WTC11 (cell line): ENCODE results near the gene TNFAIP8L3. TPM values are rescaled to one million over a fixed set of nuclear protein-coding genes. Genes with fewer than 3 reads are reported as not detected.

ENCODE experiments used
- ATAC-seq: fragments of 200-7000 bp; cut with Tn5 transposase; 2 replicates; pipeline ENCODE4 v1.10.0; 2021; ENCODE audit warnings: mild to moderate bottlenecking, moderate library complexity
- CTCF ChIA-PET: fragments of 300-600 bp; sonication (Branson Sonifier 250); formaldehyde crosslinking; loops from one replicate; lab custom pipeline; 2021; ENCODE audit warnings: antibody characterized with exemption; lab: Charles Lee
- POLR2A ChIA-PET: fragments of 350-600 bp; sonication (Branson Sonifier 250); formaldehyde crosslinking; loops from one replicate; lab custom pipeline; 2021; ENCODE audit warnings: antibody characterized with exemption; lab: Charles Lee
- DNase-seq: peaks from one replicate; pipeline ENCODE4 v3.0.0; 2021; ENCODE audit warnings: low spot score
- H3K27ac Mint-ChIP-seq: 2 replicates; pipeline ENCODE4 v1.8.0; 2021; ENCODE audit warnings: mixed read lengths
- H3K27me3 Mint-ChIP-seq: 2 replicates; pipeline ENCODE4 v1.8.0; 2021; ENCODE audit warnings: low read depth, mild to moderate bottlenecking, moderate library complexity, mixed read lengths
- H3K36me3 Mint-ChIP-seq: 2 replicates; pipeline ENCODE4 v1.8.0; 2021; ENCODE audit warnings: mixed read lengths
- H3K4me1 Mint-ChIP-seq: 2 replicates; pipeline ENCODE4 v1.8.0; 2022; ENCODE audit warnings: mixed read lengths
- H3K4me3 Mint-ChIP-seq: 2 replicates; pipeline ENCODE4 v1.8.0; 2021; ENCODE audit warnings: mild to moderate bottlenecking, moderate library complexity, mixed read lengths
- H3K9me3 Mint-ChIP-seq: 2 replicates; pipeline ENCODE4 v1.8.0; 2021; ENCODE audit warnings: mixed read lengths
- AR ChIP-seq: fragments of 250-450 bp; sonication (Bioruptor Pico); IDR thresholded peaks from 2 replicates; pipeline ENCODE4 v1.9.0; 2021; ENCODE audit warnings: mild to moderate bottlenecking
- ERG ChIP-seq: fragments of 250-450 bp; sonication (Bioruptor Pico); IDR thresholded peaks from 2 replicates; pipeline ENCODE4 v1.8.0; 2021; ENCODE audit warnings: mild to moderate bottlenecking
- MLX ChIP-seq: sonication (generic); formaldehyde crosslinking; IDR thresholded peaks from 2 replicates; pipeline ENCODE4 v1.8.1; 2023; ENCODE audit warnings: mild to moderate bottlenecking, missing genetic modification reagents, moderate library complexity
- MYBL2 ChIP-seq: sonication (generic); formaldehyde crosslinking; IDR thresholded peaks from 2 replicates; pipeline ENCODE4 v1.8.1; 2023; ENCODE audit warnings: mild to moderate bottlenecking, moderate library complexity, missing genetic modification reagents
- NFYB ChIP-seq: sonication (generic); formaldehyde crosslinking; conservative IDR thresholded peaks from 2 replicates; pipeline ENCODE4 v1.8.0; 2022; ENCODE audit warnings: low read depth, missing genetic modification reagents
- SMAD4 ChIP-seq: sonication (generic); formaldehyde crosslinking; IDR thresholded peaks from 2 replicates; pipeline ENCODE4 v1.8.0; 2022; ENCODE audit warnings: mild to moderate bottlenecking, missing genetic modification reagents
- TP53 ChIP-seq: sonication (generic); formaldehyde crosslinking; IDR thresholded peaks from 2 replicates; pipeline ENCODE4 v1.8.1; 2023; ENCODE audit warnings: mild to moderate bottlenecking, missing genetic modification reagents
- ZNF121 ChIP-seq: sonication (generic); formaldehyde crosslinking; IDR thresholded peaks from 2 replicates; pipeline ENCODE4 v1.8.0; 2023; ENCODE audit warnings: missing genetic modification reagents
- ZNF512 ChIP-seq: sonication (generic); formaldehyde crosslinking; IDR thresholded peaks from 2 replicates; pipeline ENCODE4 v1.8.1; 2022; ENCODE audit warnings: missing genetic modification reagents, borderline replicate concordance
- ZNF532 ChIP-seq: fragments of 250-450 bp; sonication (Bioruptor Pico); IDR thresholded peaks from 2 replicates; pipeline ENCODE4 v1.9.0; 2021; ENCODE audit warnings: mild to moderate bottlenecking, borderline replicate concordance
- ZNF671 ChIP-seq: fragments of 250-450 bp; sonication (Bioruptor Pico); IDR thresholded peaks from 2 replicates; pipeline ENCODE4 v1.8.0; 2021; ENCODE audit warnings: mild to moderate bottlenecking
- total RNA-seq: library from RNA; stranded (reverse); gene quantifications from 3 replicates; pipeline ENCODE4 v1.2.3, GENCODE V29; 2021

Gene TNFAIP8L3
- total RNA-seq, 1 experiment from 2014 or later = 0.39 TPM

- no peak for TF ChIP-seq MLX (CRISPR knock-in tag)
- no peak for TF ChIP-seq AR (CRISPR knock-in tag)
- TF ChIP-seq, all 79 proteins: peak for 0
Observed at GRCh38 chr15:51131596-51132290, 37.0 kb upstream of the TNFAIP8L3 start (continued).

- no peaks in the 10 kb centered on the region for H3K36me3 Mint-ChIP-seq
- CTCF ChIA-PET = no interaction called here
- no peak overlapping the region for H3K4me3 Mint-ChIP-seq
- H3K27me3 Mint-ChIP-seq = no peaks in the 10 kb centered on the region
- peaks cover 9% of the 10 kb centered on the region for H3K4me1 Mint-ChIP-seq
- TF ChIP-seq MYBL2 (CRISPR knock-in tag) (no peak), ZNF512 (no peak), AR (CRISPR knock-in tag) (no peak), ZNF671 (CRISPR knock-in tag) (no peak), SMAD4 (CRISPR knock-in tag) (no peak), TP53 (CRISPR knock-in tag) (no peak), NFYB (CRISPR knock-in tag) (no peak), ERG (no peak)
- ATAC-seq (no peak), DNase-seq (no peak)
- no peak overlapping the region for H3K27ac Mint-ChIP-seq
- POLR2A ChIA-PET = no interaction called here
- H3K9me3 Mint-ChIP-seq = no peaks in the 10 kb centered on the region
Observed at GRCh38 chr15:51130344-51130743, 35.6 kb upstream of the TNFAIP8L3 start.

GRCh38 chr15:51129535-51130188 lies 35.0 kb upstream of the TNFAIP8L3 start:
- H3K36me3 Mint-ChIP-seq = no peaks in the 10 kb centered on the region
- H3K9me3 Mint-ChIP-seq = no peaks in the 10 kb centered on the region
- CTCF ChIA-PET = interaction anchor here (1.8 kb wide), 1 partner anchor 33 kb away, joined by 6 read pairs; no protein-coding TSS in a partner anchor
- DNase-seq = no peak
- no peak overlapping the region for H3K4me3 Mint-ChIP-seq
- no peak for TF ChIP-seq ZNF121 (CRISPR knock-in tag)
- TF ChIP-seq ZNF532 = no peak
- TF ChIP-seq, all 79 proteins: peak for 0
- POLR2A ChIA-PET = no interaction called here
- no peak overlapping the region for H3K27ac Mint-ChIP-seq
- no peaks in the 10 kb centered on the region for H3K27me3 Mint-ChIP-seq
- peaks cover 9% of the 10 kb centered on the region for H3K4me1 Mint-ChIP-seq
- ATAC-seq = no peak
